Kidney capillary endothelial cell (primary cell): ENCODE results near the gene MAGEA9B.
"Not testable (repeated sequence)": the region's sequence is repeated elsewhere in the genome, so short reads cannot be mapped to it uniquely, and the experiment has no call there.

Source experiments
- DNase-seq: peaks from one replicate; pipeline ENCODE4 v3.0.0-alpha.2; 2018; ENCODE audit warnings: low spot score

MAGEA9B gene

DNA sequence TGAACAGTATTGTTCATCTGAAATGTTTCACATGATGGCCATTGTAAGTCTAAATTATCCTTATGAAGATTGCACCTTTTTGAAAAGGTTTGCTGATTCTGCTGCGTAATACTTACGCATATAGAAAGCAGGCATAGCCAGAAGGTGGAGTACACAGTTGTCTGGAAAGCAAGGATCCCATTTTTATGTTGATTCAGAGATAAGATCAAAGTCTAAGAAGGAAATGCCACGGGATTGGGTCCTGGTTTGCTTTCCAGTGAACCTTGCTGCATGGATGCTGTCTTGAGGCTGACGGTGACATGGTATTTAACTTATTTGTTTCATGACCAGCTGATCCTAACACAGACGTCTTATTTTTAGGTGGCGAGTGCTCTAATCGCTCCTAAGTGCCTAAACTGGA, 15.5 kb downstream of the MAGEA9B start:
- DNase-seq: no peak

DNA sequence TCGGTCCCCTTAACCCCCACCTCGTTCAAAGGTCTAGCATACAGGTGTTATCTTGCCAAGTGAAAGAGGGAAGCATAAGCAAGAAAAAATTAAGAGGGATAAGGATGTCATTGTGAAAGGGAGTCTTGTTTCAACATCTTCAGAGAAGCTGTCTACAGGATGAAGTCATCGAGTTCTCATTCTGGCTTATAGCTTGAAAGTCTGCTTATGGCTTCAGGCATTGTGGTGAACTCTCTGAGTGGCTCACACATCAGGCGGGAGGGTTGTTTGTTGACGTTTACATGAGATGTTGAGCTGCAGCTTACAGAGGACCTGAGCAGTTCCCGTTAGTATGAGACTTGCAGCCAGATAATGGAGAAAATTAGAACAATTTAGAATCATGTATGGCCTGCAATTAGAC, 16.6 kb downstream of the MAGEA9B start:
- no peak for DNase-seq

DNA sequence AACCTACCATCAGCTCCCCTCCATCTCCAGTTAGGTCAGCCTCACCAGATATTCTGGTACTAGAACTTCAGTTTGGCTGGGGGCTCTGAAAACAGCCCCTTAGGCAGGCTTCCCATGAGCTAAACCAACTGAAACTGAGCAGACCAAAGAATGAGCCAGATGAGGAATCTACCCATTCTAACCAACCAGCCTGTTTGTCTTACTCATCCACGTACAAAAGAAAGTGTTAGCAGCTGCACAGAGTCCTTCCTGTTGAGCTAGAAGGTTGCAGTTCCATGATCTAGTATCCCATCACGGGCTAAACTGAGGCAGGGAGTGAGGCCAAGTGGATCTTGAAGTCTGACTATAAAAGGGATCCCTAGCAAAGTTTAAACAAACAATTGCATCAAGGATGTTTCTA, 17.5 kb downstream of the MAGEA9B start:
- DNase-seq: no peak

DNA sequence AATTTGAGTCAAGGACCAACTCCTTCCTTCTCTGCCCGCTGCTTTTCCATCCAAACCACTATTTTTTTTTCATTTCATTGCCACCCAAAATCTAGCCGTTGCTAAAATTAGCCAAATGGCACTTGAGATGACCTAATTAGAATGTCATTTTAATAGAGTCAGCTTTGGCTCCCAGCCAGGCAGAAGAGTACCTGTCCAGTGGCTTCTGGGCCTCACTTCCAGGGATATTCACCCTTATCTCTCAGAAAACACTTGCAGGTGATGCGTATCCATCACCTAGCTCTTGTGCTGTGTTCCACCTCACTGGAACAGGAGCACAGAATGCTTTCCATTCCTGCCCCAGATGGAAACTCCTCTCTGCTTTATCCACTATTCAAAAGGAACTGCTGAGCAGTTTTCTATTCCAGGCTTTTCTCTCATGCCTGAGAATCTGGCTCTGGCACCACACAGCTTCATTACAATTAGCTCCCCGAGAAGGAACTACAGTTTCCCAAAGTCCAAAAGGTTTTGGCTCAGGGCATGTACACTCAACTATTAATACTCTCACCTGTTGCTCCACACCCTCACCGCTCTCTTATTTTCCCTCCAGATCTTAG, 18.5 kb downstream of the MAGEA9B start:
- DNase-seq: no peak

GRCh38 chrX:149567621-149568417, 19.4 kb downstream of the MAGEA9B start:
- DNase-seq: no peak

- no peak for DNase-seq
Measured at GRCh38 chrX:149563359-149563758, 23.9 kb downstream of the MAGEA9B start.

DNA sequence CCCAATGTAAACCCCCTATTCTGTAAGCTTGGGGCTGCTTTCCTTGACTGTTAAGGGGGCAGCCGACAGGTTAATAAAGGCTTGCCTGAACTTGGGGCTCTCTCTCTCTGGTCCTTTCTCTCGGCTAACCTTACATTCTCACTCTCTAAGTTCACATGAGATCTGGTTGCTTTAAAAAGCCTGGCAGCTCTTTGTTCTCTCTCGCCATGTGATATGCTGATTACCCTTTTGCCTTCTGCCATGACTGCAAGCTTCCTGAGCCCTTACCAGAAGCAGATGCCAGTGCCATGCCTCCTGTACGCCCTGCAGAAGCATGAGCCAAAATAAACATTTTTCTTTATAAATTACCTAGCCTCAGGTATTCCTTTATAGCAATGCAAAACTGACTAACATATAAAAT, 32.0 kb downstream of the MAGEA9B start:
- DNase-seq: not testable (repeated sequence)

GRCh38 chrX:149551939-149552248, 35.4 kb downstream of the MAGEA9B start:
- DNase-seq: not testable (repeated sequence)

DNA sequence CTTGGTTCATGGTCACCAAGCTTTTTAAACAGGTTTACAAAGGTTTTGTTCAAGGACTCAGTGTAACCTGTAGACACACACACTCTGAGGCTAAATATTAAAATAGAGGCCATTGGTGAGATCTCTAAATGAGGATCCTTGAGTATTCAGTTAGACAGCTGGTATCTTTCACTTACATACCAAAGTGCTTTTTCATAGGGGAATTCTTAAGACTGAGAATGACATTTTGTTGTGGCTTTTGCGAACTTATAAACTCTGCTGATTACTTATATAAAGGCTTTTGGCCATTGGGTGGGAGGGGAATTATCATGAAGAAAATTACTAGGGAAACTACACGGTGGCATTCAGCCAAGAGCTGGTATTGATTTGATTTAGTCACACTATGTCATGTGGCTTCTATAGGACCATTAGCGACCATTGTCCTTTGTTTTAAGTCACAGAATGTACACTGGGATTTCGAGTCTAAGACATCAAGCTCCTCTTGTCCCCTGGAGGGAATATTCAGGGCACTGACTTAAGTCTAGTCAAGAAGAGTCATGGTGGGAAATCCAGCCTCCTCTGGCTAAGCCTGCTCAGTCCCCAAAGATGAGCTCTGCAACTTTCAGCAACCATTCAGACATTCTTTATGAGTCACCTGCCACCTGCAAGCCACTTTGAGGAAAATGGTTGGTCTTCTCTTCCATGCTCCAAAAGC, 35.9 kb downstream of the MAGEA9B start:
- DNase-seq: not testable (repeated sequence)

DNA sequence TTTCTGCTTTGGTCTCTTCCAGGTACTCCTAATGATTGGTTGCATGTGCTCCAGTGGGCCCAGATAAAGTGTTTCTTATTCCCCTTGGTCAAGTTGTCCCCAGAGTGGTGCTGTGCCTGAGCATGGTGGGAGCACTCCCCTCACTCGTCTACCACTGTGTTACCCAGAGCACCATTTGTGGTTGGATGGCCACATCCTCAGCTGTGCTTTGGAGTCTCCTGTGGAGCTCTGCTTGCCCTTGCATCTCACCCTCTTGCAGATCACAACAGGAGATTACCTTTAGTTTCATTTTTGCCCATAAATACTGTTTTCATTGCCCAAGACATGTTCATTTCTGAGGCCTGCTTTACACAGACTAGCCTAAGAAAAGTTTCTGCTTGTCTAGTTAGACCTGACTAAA, 36.8 kb downstream of the MAGEA9B start:
- DNase-seq: not testable (repeated sequence)

DNA sequence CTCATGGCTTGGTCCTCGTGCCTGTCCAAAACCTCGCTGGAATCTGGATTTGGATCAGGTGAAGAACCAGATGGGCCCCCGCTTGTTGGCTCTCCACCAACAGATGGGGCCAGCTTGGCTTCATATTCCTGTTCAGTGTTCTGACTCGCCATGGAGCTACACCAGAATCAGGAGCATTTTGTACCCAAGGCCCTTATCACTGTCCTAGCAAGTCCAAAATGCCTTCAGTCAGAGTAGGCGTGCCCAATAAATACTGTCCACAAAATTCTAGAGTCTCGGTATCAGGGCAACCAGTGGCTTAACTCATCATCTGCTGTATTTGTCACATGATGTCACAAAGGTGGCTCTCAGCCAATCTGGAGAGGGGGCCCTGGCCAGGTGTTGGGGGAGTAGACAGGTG, 37.6 kb downstream of the MAGEA9B start, which contains the start of gene HSFX3:
Gene HSFX3 (minus strand): TSS at position 224 of the 400 bp plus-strand sequence. CDS start 72 bp downstream, at position 152.
- not testable (repeated sequence) for DNase-seq

GRCh38 chrX:149547782-149548181, 39.5 kb downstream of the MAGEA9B start:
- not testable (repeated sequence) for DNase-seq

- not testable (repeated sequence) for DNase-seq
Measured at GRCh38 chrX:149546962-149547361, 40.3 kb downstream of the MAGEA9B start.

DNA sequence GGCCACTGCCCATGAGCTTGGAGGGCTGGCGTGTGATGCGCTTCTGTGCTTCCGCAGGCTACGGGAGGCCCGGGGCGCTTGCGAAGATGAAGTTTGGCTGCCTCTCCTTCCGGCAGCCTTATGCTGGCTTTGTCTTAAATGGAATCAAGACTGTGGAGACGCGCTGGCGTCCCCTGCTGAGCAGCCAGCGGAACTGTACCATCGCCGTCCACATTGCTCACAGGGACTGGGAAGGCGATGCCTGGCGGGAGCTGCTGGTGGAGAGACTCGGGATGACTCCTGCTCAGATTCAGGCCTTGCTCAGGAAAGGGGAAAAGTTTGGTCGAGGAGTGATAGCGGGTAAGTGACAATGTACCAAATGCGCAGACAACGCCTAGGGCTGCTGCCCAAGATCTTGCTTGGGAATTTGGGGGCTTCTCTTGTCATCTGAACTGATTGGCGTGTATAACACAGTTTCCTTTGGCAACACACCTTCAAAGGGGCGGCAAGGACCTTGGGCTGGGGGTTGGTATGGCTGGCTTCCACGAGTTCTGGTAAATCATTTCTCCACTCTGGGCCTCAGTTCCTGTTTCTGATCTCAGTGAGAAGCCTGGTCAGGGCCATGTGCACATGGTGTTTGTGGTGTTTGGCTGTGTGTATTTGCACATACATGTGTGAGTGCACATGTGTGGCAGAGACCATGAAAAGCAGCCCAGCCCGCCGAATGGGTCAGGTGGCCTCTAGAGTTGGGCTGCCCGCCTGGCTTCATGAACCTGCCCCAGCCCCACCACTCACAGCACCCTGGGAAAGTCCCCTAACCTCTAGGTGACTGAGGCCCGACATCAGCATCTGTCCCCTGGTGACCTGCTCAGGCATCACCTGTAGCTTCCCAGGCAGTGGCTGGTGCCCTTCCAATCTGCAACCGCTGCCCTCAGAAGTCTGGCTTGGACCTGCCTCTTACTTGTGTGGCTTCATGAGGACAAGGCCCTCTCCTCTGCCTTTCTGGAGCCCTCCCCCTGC, 41.4 kb downstream of the MAGEA9B start:
- not testable (repeated sequence) for DNase-seq

DNA sequence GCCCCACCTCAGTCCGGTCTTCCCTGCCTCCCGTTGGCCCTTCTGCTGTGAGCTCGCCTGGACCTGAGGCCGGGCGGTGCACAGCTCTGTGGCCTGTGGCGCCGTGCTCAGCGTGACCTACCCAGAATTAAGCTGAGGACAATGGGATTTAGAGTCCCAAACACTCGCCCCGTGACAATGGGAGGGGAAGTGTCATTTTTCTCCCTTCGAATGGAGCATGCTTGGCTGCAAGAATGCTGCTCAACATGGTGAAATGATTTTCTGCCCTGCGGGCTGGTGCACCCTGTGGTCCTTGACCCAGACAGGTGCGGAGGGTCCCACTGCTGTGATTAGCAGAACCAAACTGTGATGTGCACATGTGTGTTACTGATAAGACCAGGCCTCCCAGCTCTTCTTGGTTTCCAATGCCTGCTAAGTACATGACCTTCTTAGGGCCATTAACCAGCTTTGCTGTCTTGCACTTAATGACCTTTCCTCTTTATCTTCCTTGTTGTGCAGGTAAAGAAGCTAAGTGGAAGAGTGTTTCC, 45.7 kb downstream of the MAGEA9B start:
- no peak for DNase-seq

DNA sequence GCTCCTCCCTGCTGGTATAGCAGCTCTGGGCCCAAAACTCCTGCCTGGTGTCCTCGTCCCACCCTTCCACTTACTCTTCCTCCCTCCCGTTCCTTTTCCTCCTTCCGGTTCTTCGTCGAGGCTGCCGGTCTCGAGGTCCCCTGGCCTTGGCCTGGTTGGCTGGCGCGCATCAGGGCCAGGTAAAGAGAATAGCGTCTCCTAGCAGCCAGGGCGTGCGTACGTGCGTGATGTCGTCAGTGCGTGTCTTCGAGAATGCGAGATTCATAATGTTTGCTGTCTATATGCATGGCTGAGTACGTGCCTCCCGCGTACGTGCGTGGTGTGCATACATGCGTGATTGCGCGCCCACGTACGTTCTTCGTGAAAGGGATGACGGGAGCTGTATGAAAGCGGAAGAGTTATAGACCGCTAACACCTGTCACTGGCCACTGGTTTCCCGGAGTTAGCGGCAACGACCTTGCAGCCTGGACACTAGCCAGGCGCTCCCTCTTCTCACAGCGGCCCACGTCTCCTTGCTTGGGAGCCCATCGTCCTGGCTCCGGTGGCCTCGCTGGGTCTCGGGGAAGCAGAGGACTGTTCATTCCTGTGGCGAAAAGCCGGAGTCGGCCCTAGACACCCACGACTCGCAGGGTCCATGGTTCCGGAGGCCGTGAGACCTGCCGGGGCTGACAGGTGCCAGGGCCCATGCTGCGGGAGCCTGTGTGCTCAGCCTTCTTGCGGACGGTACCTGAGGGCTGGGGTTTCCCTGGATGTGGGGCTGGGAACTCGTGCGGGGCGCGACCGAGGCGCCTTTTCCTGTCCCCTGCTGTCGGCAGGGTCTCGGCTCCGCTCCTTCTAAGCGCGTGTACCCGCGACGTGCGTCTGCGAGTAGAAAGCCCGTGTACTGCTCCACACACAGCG, 46.4 kb downstream of the MAGEA9B start, which contains the start of gene EOLA1:
Gene EOLA1 (plus strand): TSS at position 392 of the 900 bp plus-strand sequence. CDS start 4,619 bp downstream, outside the sequence.
- DNase-seq: peak; percentile 73

- DNase-seq: peak; percentile 64
Measured at GRCh38 chrX:149540131-149540620, 47.1 kb downstream of the MAGEA9B start.

GRCh38 chrX:149539283-149540130, 47.8 kb downstream of the MAGEA9B start:
- DNase-seq: peak; percentile 69

DNA sequence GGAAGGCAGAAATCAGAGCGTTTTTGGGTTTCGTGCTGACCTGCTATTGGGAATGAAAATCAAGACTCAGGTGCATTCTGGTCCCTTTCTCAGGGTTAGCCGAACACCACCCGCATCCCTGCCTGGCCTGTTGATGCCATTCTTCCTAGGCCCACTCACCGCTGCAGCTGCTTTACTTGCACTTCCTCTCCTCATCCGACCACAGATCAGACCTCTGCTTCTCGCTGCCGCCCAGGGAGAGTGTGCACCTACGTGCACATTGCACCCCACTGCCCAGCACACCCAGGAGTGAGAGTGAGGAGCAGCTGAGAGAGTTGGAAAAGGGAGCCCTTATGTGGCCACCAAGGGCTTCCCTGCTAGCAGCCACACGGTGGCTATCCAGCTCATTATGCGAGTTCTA, 49.8 kb downstream of the MAGEA9B start:
- not testable (repeated sequence) for DNase-seq
